Measurements from ENCODE around the gene TACC2. TPM values are rescaled to one million over a fixed set of nuclear protein-coding genes. Genes with fewer than 3 reads are reported as not detected.

TACC2 gene
- total RNA-seq, 4 donors from 2014 or later = 31.0 to 52.5 (median 42.2) TPM

- Histone ChIP-seq H3K4me1 (peaks cover 0 to 19% (median 11%) of the 10 kb centered on the region in 4 donors), H3K27me3 (no peaks in the 10 kb centered on the region), H3K27ac (no peak overlapping the region), H3K4me3 (no peak overlapping the region), H3K9me3 (no peaks in the 10 kb centered on the region), H3K36me3 (no peaks in the 10 kb centered on the region)
- no peak for DNase-seq (ENCODE audit: low spot score in 2 of 2)
- WGBS, 2 donors = 89 to 90% methylated on average over 9 of the region's 9 CpGs
- TF ChIP-seq EP300 (IDR thresholded peaks at IDR 0.05) (no peak), POLR2A (IDR thresholded peaks at IDR 0.05) (no peak), CTCF (IDR thresholded peaks at IDR 0.05) (no peak)
Measured at GRCh38 chr10:122049076-122049475, 60.1 kb downstream of the TACC2 start.

- DNase-seq (ENCODE audit: low spot score in 2 of 2) = no peak
- H3K4me3 ChIP-seq = no peak overlapping the region
- H3K36me3 ChIP-seq = no peaks in the 10 kb centered on the region
- 92 to 95% methylated on average over 10 of the region's 10 CpGs for WGBS, 2 donors
- H3K4me1 ChIP-seq = peaks cover 0 to 22% (median 13%) of the 10 kb centered on the region in 4 donors
- H3K27me3 ChIP-seq = no peaks in the 10 kb centered on the region
- H3K27ac ChIP-seq = no peak overlapping the region
- H3K9me3 ChIP-seq = no peaks in the 10 kb centered on the region
- TF ChIP-seq EP300 (IDR thresholded peaks at IDR 0.05) (no peak), POLR2A (IDR thresholded peaks at IDR 0.05) (no peak), CTCF (IDR thresholded peaks at IDR 0.05) (no peak)
Measured at GRCh38 chr10:122050311-122050710, 61.3 kb downstream of the TACC2 start.

- peak overlapping the region in 2 of 4 donors; percentile 19 to 81 for H3K27ac ChIP-seq
- peaks cover 0 to 22% (median 13%) of the 10 kb centered on the region in 4 donors for H3K4me1 ChIP-seq
- H3K4me3 ChIP-seq = no peak overlapping the region
- no peak for TF ChIP-seq EP300 (IDR thresholded peaks at IDR 0.05)
- no peak for TF ChIP-seq CTCF (IDR thresholded peaks at IDR 0.05)
- TF ChIP-seq POLR2A (IDR thresholded peaks at IDR 0.05) = no peak
- WGBS, 2 donors = 91 to 95% methylated on average over 9 of the region's 9 CpGs
- no peaks in the 10 kb centered on the region for H3K9me3 ChIP-seq
- no peak for DNase-seq (ENCODE audit: low spot score in 2 of 2)
- no peaks in the 10 kb centered on the region for H3K36me3 ChIP-seq
- no peaks in the 10 kb centered on the region for H3K27me3 ChIP-seq
Measured at GRCh38 chr10:122050811-122051210, 61.8 kb downstream of the TACC2 start.

DNA sequence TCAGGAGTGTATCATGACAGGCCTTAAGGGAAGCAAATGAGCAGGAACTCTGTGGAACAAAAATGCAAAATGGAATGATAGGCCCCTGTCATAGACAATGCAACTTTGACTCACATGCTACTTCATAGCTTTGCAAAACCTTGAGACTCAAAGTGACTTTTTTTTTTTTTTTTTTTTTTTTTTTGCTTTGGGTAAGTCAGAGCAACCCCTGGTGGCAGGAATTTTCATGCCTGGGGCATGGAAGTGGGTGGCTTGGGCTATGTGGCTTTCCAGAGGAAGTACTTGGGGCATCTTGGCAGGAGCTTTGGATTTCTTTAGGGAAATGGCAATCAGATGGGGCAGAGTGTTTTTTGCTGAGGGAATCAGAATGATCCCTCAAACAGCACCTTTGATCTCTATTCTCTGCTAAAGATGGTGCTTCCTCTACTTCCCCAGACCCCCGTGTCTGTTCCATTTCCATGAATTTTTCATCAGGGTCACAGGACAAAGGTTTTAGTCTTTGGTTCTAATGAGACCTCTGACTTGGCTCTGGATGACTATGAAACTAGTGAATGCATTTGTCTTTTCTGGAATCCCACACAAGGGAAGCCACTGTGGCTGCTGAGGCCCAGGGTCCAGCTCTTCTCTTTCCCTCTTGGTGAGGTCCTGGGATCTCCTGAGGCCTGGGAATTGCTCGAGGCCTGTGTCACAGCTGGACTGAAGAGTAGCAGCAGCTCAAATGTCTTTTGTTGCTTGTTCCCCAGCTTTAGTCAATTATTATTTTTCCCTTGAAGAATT, 62.8 kb downstream of the TACC2 start:
- Histone ChIP-seq H3K4me3 (no peak overlapping the region), H3K27me3 (no peaks in the 10 kb centered on the region), H3K27ac (peak overlapping the region in 2 of 4 donors; percentile 54 to 81), H3K9me3 (no peaks in the 10 kb centered on the region), H3K36me3 (no peaks in the 10 kb centered on the region), H3K4me1 (peaks cover 0 to 22% (median 13%) of the 10 kb centered on the region in 4 donors)
- 21 to 32% methylated on average over 2 of the region's 2 CpGs for WGBS, 2 donors
- peak; percentile 30 to 65 for DNase-seq (ENCODE audit: low spot score in 2 of 2)
- TF ChIP-seq EP300 (IDR thresholded peaks at IDR 0.05) (peak in 1 of 2 donors; percentile 13), CTCF (IDR thresholded peaks at IDR 0.05) (peak; percentile 44 to 64 (median 54)), POLR2A (IDR thresholded peaks at IDR 0.05) (no peak)

DNA sequence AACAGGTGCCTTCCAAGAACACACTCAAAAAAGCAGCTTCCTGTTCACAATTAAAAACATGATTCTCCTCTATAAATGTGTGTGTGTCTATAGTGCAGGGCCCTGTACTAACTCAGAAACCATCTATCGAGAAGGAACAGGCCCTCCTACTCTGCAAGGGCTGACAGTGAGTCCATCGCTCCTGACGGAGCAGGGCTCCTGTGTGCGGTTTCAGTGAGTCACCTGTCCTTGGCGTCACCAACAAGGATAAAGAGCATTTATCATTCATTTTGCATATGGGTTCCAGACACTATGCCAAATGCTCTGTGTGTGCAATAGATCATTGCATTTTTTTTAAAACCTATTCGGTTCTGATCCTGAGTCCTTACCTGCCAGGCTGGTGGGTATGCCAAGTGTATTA, 63.7 kb downstream of the TACC2 start:
- DNase-seq (ENCODE audit: low spot score in 2 of 2) = no peak
- Histone ChIP-seq H3K27ac (no peak overlapping the region), H3K36me3 (no peaks in the 10 kb centered on the region), H3K4me1 (peaks cover 0 to 22% (median 13%) of the 10 kb centered on the region in 4 donors), H3K9me3 (no peaks in the 10 kb centered on the region), H3K27me3 (no peaks in the 10 kb centered on the region), H3K4me3 (no peak overlapping the region)
- 92 to 95% methylated on average over 6 of the region's 6 CpGs for WGBS, 2 donors
- TF ChIP-seq POLR2A (IDR thresholded peaks at IDR 0.05) (no peak), EP300 (IDR thresholded peaks at IDR 0.05) (no peak), CTCF (IDR thresholded peaks at IDR 0.05) (no peak)

Data from tibial nerve (tissue), 4 donors.